Memory B cell (primary cell): ENCODE data around the gene ANKRD60.

Experiments used
- ATAC-seq: fragments of 150-1000 bp; cut with Tn5 transposase; 2 replicates; pipeline ENCODE4 v1.10.0; 2021; ENCODE audit warnings: low read depth, mild to moderate bottlenecking, moderate library complexity
- DNase-seq, 2 donors: peaks; one replicate each; pipeline ENCODE4 v3.0.0; 2022; ENCODE audit warnings: low spot score in 2 of 2
- H3K27ac Mint-ChIP-seq: one replicate; pipeline ENCODE4 v1.8.0; 2022; ENCODE audit warnings: mild to moderate bottlenecking, moderate library complexity, mixed read lengths
- H3K27me3 Mint-ChIP-seq: one replicate; pipeline ENCODE4 v1.8.0; 2022; ENCODE audit warnings: mixed read lengths
- H3K36me3 Mint-ChIP-seq: one replicate; pipeline ENCODE4 v1.8.0; 2022; ENCODE audit warnings: mild to moderate bottlenecking, mixed read lengths
- H3K4me1 Mint-ChIP-seq: one replicate; pipeline ENCODE4 v1.8.0; 2022; ENCODE audit warnings: mixed read lengths
- H3K4me3 Mint-ChIP-seq: one replicate; pipeline ENCODE4 v1.8.0; 2022; ENCODE audit warnings: mild to moderate bottlenecking, moderate library complexity, mixed read lengths
- H3K9me3 Mint-ChIP-seq: one replicate; pipeline ENCODE4 v1.8.0; 2022; ENCODE audit warnings: mixed read lengths

The ANKRD60 gene, protein sequence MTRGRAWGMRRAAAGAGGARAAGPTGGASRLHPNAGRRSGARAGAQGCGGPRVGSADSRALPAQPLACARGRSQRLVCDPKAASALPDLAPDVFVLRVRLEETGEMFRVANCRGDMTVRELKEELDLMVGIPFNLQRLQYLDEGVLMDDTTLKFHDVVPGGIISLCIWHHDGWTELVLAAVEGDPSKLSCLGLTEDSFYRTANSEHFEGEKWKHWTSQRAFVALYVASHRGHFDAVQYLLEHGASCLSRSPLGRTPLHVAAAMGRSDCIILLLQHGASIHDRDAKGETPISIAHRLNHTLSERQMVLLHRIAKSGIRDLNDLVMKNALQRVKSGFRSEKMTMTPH

GRCh38 chr20:58228484-58229197, at the start of gene ANKRD60:
Gene ANKRD60 (minus strand): TSS chr20:58228653. CDS start chr20:58228653, 0 bp downstream.
- DNase-seq: peak; percentile 45 to 46
- H3K9me3 Mint-ChIP-seq: no peaks in the 10 kb centered on the region
- peaks cover 6% of the 10 kb centered on the region for H3K4me1 Mint-ChIP-seq
- H3K27ac Mint-ChIP-seq: peak within 1 kb of the TSS; percentile 42
- no peaks in the 10 kb centered on the region for H3K36me3 Mint-ChIP-seq
- peak; percentile 89 for ATAC-seq
- peaks cover 22% of the 10 kb centered on the region for H3K27me3 Mint-ChIP-seq
- H3K4me3 Mint-ChIP-seq: peak within 1 kb of the TSS; percentile 25

GRCh38 chr20:58277578-58278472, 49.4 kb upstream of the ANKRD60 start:
- peaks cover 15% of the 10 kb centered on the region for H3K4me1 Mint-ChIP-seq
- H3K27ac Mint-ChIP-seq: no peak overlapping the region
- H3K36me3 Mint-ChIP-seq: peaks cover 31% of the 10 kb centered on the region
- no peak for DNase-seq
- no peaks in the 10 kb centered on the region for H3K27me3 Mint-ChIP-seq
- no peak for ATAC-seq
- H3K9me3 Mint-ChIP-seq: peaks cover 2% of the 10 kb centered on the region
- no peak overlapping the region for H3K4me3 Mint-ChIP-seq

DNA sequence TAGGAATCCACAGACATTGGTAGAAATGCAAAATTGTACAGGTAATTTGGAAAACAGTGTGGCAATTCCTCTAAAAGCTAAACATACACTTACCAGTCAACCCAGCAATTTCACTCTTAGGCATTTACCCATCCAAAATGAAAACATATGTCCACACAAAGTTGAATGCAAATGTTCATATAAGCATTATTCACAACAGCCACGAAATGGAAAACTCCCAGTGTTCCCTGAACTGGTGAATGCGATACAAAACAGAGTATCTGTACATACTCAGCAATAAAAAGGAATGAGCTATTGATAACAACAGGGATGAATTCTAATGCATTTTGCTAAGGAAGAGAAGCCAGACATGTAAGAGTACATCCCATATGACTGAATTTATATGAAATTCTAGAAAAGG, 48.7 kb upstream of the ANKRD60 start:
- Mint-ChIP-seq H3K27ac (no peak overlapping the region), H3K27me3 (no peaks in the 10 kb centered on the region), H3K4me1 (peaks cover 15% of the 10 kb centered on the region), H3K9me3 (peaks cover 2% of the 10 kb centered on the region), H3K36me3 (peaks cover 31% of the 10 kb centered on the region), H3K4me3 (no peak overlapping the region)
- ATAC-seq (no peak), DNase-seq (no peak)

GRCh38 chr20:58274384-58274783, 45.9 kb upstream of the ANKRD60 start:
- peaks cover 2% of the 10 kb centered on the region for H3K9me3 Mint-ChIP-seq
- H3K27ac Mint-ChIP-seq: no peak overlapping the region
- no peak overlapping the region for H3K4me3 Mint-ChIP-seq

GRCh38 chr20:58271606-58272351, 43.3 kb upstream of the ANKRD60 start:
- Mint-ChIP-seq H3K27me3 (no peaks in the 10 kb centered on the region), H3K27ac (no peak overlapping the region), H3K9me3 (peaks cover 2% of the 10 kb centered on the region), H3K4me1 (peaks cover 3% of the 10 kb centered on the region), H3K4me3 (no peak overlapping the region), H3K36me3 (peaks cover 35% of the 10 kb centered on the region)
- ATAC-seq (no peak), DNase-seq (no peak)

More at GRCh38 chr20:58274384-58274783, 45.9 kb upstream of the ANKRD60 start:
- ATAC-seq: no peak
- Mint-ChIP-seq H3K36me3 (peaks cover 25% of the 10 kb centered on the region), H3K4me1 (peaks cover 3% of the 10 kb centered on the region), H3K27me3 (no peaks in the 10 kb centered on the region)
- DNase-seq: no peak

- DNase-seq (no peak), ATAC-seq (no peak)
- Mint-ChIP-seq H3K27me3 (no peaks in the 10 kb centered on the region), H3K9me3 (no peaks in the 10 kb centered on the region), H3K36me3 (peaks cover 24% of the 10 kb centered on the region), H3K4me1 (no peaks in the 10 kb centered on the region), H3K27ac (no peak overlapping the region), H3K4me3 (no peak overlapping the region)
These were observed 40.6 kb upstream of the ANKRD60 start for GRCh38 chr20:58268936-58269619.

DNA sequence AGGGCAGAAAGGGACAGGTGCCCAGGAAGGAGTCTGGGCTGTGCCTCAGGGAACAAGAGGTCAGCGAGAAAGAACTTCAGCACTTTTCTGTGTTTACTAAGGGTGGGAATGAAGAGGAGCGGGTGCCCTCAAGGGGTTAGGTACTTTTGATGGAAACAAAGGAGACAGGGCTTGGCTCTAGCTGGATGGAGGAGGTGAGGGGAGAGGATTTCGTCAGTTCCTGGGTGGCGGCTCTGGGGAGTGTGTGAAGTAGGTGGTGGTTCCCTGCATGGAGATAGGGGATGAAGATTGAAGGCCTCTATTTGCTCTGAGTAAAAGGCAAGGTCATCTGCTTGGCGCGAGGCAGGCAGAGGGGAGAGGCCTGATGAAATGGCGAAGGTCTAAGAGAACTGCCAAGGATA, 40.0 kb upstream of the ANKRD60 start:
- H3K9me3 Mint-ChIP-seq: no peaks in the 10 kb centered on the region
- ATAC-seq: no peak
- H3K27me3 Mint-ChIP-seq: no peaks in the 10 kb centered on the region
- no peaks in the 10 kb centered on the region for H3K4me1 Mint-ChIP-seq
- DNase-seq: no peak
- H3K4me3 Mint-ChIP-seq: no peak overlapping the region
- H3K27ac Mint-ChIP-seq: no peak overlapping the region
- H3K36me3 Mint-ChIP-seq: peaks cover 21% of the 10 kb centered on the region

- H3K4me3 Mint-ChIP-seq: no peak overlapping the region
- peaks cover 21% of the 10 kb centered on the region for H3K36me3 Mint-ChIP-seq
- no peaks in the 10 kb centered on the region for H3K4me1 Mint-ChIP-seq
- no peaks in the 10 kb centered on the region for H3K27me3 Mint-ChIP-seq
- peak overlapping the region; percentile 57 for H3K27ac Mint-ChIP-seq
- H3K9me3 Mint-ChIP-seq: no peaks in the 10 kb centered on the region
- no peak for DNase-seq
- ATAC-seq: no peak
These were observed 39.1 kb upstream of the ANKRD60 start for GRCh38 chr20:58267389-58268215.

- Mint-ChIP-seq H3K27me3 (no peaks in the 10 kb centered on the region), H3K4me3 (no peak overlapping the region), H3K36me3 (peaks cover 25% of the 10 kb centered on the region), H3K4me1 (peaks cover 2% of the 10 kb centered on the region), H3K9me3 (no peaks in the 10 kb centered on the region), H3K27ac (no peak overlapping the region)
- ATAC-seq (no peak), DNase-seq (no peak)
These were observed 35.8 kb upstream of the ANKRD60 start for GRCh38 chr20:58264271-58264670.

- H3K27me3 Mint-ChIP-seq: no peaks in the 10 kb centered on the region
These were observed 33.2 kb upstream of the ANKRD60 start for GRCh38 chr20:58261660-58262059.

GRCh38 chr20:58260006-58260405, 31.6 kb upstream of the ANKRD60 start:
- no peaks in the 10 kb centered on the region for H3K9me3 Mint-ChIP-seq
- no peak for DNase-seq
- peaks cover 18% of the 10 kb centered on the region for H3K36me3 Mint-ChIP-seq
- peaks cover 17% of the 10 kb centered on the region for H3K4me1 Mint-ChIP-seq
- no peak overlapping the region for H3K4me3 Mint-ChIP-seq
- ATAC-seq: no peak
- H3K27ac Mint-ChIP-seq: peak overlapping the region; percentile 7
- no peaks in the 10 kb centered on the region for H3K27me3 Mint-ChIP-seq

More at GRCh38 chr20:58261660-58262059, 33.2 kb upstream of the ANKRD60 start:
- ATAC-seq: no peak
- Mint-ChIP-seq H3K9me3 (no peaks in the 10 kb centered on the region), H3K36me3 (peaks cover 18% of the 10 kb centered on the region), H3K27ac (no peak overlapping the region), H3K4me3 (no peak overlapping the region), H3K4me1 (peaks cover 17% of the 10 kb centered on the region)
- no peak for DNase-seq

DNA sequence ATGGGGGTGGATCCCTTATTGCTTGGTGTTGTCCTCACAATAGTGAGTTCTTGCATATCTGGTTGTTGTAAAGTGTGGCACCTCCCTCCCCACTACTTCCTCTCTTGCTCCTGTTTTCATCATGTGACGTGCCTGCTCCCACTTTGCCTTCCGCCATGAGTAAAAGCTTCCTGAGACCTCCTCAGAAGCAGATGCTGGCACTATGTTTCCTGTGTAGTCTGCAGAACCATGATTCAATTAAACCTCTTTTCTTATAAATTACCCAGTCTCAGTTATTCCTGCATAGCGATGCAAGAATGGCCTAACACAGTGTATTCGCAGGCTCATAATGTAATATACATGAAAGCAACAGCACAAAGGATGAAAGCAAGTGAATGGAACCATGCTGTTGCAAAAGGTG, 28.4 kb upstream of the ANKRD60 start:
- DNase-seq (no peak), ATAC-seq (no peak)
- H3K4me1 Mint-ChIP-seq: peaks cover 17% of the 10 kb centered on the region
- peaks cover 22% of the 10 kb centered on the region for H3K36me3 Mint-ChIP-seq
- no peak overlapping the region for H3K4me3 Mint-ChIP-seq
- no peaks in the 10 kb centered on the region for H3K27me3 Mint-ChIP-seq
- H3K27ac Mint-ChIP-seq: no peak overlapping the region
- no peaks in the 10 kb centered on the region for H3K9me3 Mint-ChIP-seq
